ENCODE data around the gene SLC39A11. TPM values are rescaled to one million over a fixed set of nuclear protein-coding genes. Genes with fewer than 3 reads are reported as not detected.

The SLC39A11 gene
- total RNA-seq, 1 experiment from 2014 or later = 56.1 TPM

DNA sequence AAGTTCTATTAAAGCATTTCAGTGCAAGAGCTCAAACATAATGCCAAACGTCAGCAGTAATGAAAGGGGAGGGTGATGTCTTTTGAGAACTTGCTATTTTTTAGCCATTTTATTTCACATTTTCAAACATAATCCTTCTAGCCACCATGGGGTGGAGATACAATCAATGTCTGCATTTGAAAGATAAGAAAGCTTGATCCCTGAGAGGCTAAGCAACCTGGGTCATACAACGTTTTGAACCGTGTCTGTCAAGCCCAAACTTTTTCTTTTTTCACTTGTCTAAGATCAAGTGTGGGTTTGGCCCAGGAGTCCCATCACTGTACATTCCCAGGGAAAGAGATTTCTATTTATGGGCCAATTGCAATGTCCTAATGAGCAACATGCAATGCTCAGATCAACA is 331.1 kb downstream of the SLC39A11 start:
- Histone ChIP-seq H3K4me3 (ENCODE audit: low read depth in 2 of 2, low read length in 2 of 2) (no peak overlapping the region), H3K4me1 (ENCODE audit: control insufficient read depth, insufficient read depth, low read length) (no peaks in the 10 kb centered on the region), H3K27me3 (ENCODE audit: control insufficient read depth, insufficient read depth, low read length) (no peaks in the 10 kb centered on the region), H3K36me3 (ENCODE audit: control insufficient read depth, insufficient read depth, low read length) (no peaks in the 10 kb centered on the region), H3K9me3 (ENCODE audit: control insufficient read depth, insufficient read depth, low read depth, low read length) (no peaks in the 10 kb centered on the region), H3K27ac (ENCODE audit: low read length) (no peak overlapping the region)
- ChIA-PET CTCF (no interaction called here), POLR2A (no interaction called here)
- intact Hi-C loops (cut with micrococcal nuclease; ENCODE audit: unreplicated experiment) = no loop called here
- ATAC-seq = no peak
- BruUV-seq (replicated peaks) = no TSS peak
- in situ Hi-C loops (cut with HindIII; ENCODE audit: low pct_unique_long_range_greater_than_20kb, low sequenced_read_pairs) = no loop called here
- no peak for TF ChIP-seq TCF7L2 (IDR thresholded peaks at IDR 0.05; ENCODE audit: low read depth, low read length)
- TF ChIP-seq REST (IDR thresholded peaks at IDR 0.05; ENCODE audit: insufficient read depth in 1 of 2, low read depth in 2 of 2, low read length in 1 of 2) = no peak
- TF ChIP-seq, protein P1, sequence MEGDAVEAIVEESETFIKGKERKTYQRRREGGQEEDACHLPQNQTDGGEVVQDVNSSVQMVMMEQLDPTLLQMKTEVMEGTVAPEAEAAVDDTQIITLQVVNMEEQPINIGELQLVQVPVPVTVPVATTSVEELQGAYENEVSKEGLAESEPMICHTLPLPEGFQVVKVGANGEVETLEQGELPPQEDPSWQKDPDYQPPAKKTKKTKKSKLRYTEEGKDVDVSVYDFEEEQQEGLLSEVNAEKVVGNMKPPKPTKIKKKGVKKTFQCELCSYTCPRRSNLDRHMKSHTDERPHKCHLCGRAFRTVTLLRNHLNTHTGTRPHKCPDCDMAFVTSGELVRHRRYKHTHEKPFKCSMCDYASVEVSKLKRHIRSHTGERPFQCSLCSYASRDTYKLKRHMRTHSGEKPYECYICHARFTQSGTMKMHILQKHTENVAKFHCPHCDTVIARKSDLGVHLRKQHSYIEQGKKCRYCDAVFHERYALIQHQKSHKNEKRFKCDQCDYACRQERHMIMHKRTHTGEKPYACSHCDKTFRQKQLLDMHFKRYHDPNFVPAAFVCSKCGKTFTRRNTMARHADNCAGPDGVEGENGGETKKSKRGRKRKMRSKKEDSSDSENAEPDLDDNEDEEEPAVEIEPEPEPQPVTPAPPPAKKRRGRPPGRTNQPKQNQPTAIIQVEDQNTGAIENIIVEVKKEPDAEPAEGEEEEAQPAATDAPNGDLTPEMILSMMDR (IDR thresholded peaks at IDR 0.05) = no peak
- TF ChIP-seq POLR2AphosphoS5 (IDR thresholded peaks at IDR 0.05; ENCODE audit: low read depth, low read length) = no peak
- no peak for TF ChIP-seq SIN3A (IDR thresholded peaks at IDR 0.05; ENCODE audit: borderline replicate concordance, insufficient read depth, low read depth, low read length)
- DNase-seq (ENCODE audit: low read depth, low spot score) = no peak

DNA sequence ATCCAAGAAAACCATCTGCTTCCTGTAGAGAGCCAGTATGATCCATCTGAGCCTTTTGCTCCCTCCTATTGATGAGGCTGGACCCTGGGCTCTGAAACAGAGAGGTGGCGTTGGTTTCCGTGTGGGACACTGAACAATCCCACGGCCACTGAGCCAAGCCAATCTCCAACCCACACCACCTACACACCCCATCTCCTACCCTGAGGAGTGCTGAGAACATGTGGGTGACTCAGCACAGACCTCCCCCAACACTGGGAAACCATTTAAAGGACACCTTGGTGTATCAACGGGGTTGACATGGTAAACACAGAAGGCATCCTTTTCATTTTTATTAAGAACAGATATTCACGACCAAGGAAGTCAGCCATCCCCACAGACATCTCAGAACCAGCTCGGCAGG is 332.1 kb downstream of the SLC39A11 start:
- Histone ChIP-seq H3K9me3 (ENCODE audit: control insufficient read depth, insufficient read depth, low read depth, low read length) (no peaks in the 10 kb centered on the region), H3K27ac (ENCODE audit: low read length) (no peak overlapping the region), H3K36me3 (ENCODE audit: control insufficient read depth, insufficient read depth, low read length) (no peaks in the 10 kb centered on the region), H3K27me3 (ENCODE audit: control insufficient read depth, insufficient read depth, low read length) (no peaks in the 10 kb centered on the region), H3K4me3 (ENCODE audit: low read depth in 2 of 2, low read length in 2 of 2) (no peak overlapping the region), H3K4me1 (ENCODE audit: control insufficient read depth, insufficient read depth, low read length) (no peaks in the 10 kb centered on the region)
- in situ Hi-C loops (cut with HindIII; ENCODE audit: low pct_unique_long_range_greater_than_20kb, low sequenced_read_pairs) = no loop called here
- POLR2A ChIA-PET = no interaction called here
- TF ChIP-seq SIN3A (IDR thresholded peaks at IDR 0.05; ENCODE audit: borderline replicate concordance, insufficient read depth, low read depth, low read length) = no peak
- no peak for TF ChIP-seq REST (IDR thresholded peaks at IDR 0.05; ENCODE audit: insufficient read depth in 1 of 2, low read depth in 2 of 2, low read length in 1 of 2)
- TF ChIP-seq TCF7L2 (IDR thresholded peaks at IDR 0.05; ENCODE audit: low read depth, low read length) = no peak
- TF ChIP-seq, protein P1 (IDR thresholded peaks at IDR 0.05) = no peak
- TF ChIP-seq POLR2AphosphoS5 (IDR thresholded peaks at IDR 0.05; ENCODE audit: low read depth, low read length) = no peak
- ATAC-seq (no peak), DNase-seq (ENCODE audit: low read depth, low spot score) (no peak)
- BruUV-seq (replicated peaks) = no TSS peak
- CTCF ChIA-PET = no interaction called here
- intact Hi-C loops (cut with micrococcal nuclease; ENCODE audit: unreplicated experiment) = no loop called here

Measured in Panc1 (cell line).